Memory B cell (primary cell): ENCODE data around the gene PSTPIP2.
A peak's percentile ranks its signal among the peaks of the same experiment; 100 is the strongest.

Experiments used
- ATAC-seq: fragments of 150-1000 bp; cut with Tn5 transposase; 2 replicates; pipeline ENCODE4 v1.10.0; 2021; ENCODE audit warnings: low read depth, mild to moderate bottlenecking, moderate library complexity
- DNase-seq, 2 donors: peaks; one replicate each; pipeline ENCODE4 v3.0.0; 2022; ENCODE audit warnings: low spot score in 2 of 2
- H3K27ac Mint-ChIP-seq: one replicate; pipeline ENCODE4 v1.8.0; 2022; ENCODE audit warnings: mild to moderate bottlenecking, moderate library complexity, mixed read lengths
- H3K27me3 Mint-ChIP-seq: one replicate; pipeline ENCODE4 v1.8.0; 2022; ENCODE audit warnings: mixed read lengths
- H3K36me3 Mint-ChIP-seq: one replicate; pipeline ENCODE4 v1.8.0; 2022; ENCODE audit warnings: mild to moderate bottlenecking, mixed read lengths
- H3K4me1 Mint-ChIP-seq: one replicate; pipeline ENCODE4 v1.8.0; 2022; ENCODE audit warnings: mixed read lengths
- H3K4me3 Mint-ChIP-seq: one replicate; pipeline ENCODE4 v1.8.0; 2022; ENCODE audit warnings: mild to moderate bottlenecking, moderate library complexity, mixed read lengths
- H3K9me3 Mint-ChIP-seq: one replicate; pipeline ENCODE4 v1.8.0; 2022; ENCODE audit warnings: mixed read lengths

Gene PSTPIP2

GRCh38 chr18:46037512-46038305 lies 34.4 kb downstream of the PSTPIP2 start:
- Mint-ChIP-seq H3K9me3 (no peaks in the 10 kb centered on the region), H3K4me3 (no peak overlapping the region), H3K4me1 (peaks cover 4% of the 10 kb centered on the region), H3K36me3 (peaks cover 1% of the 10 kb centered on the region), H3K27me3 (peaks cover 6% of the 10 kb centered on the region), H3K27ac (no peak overlapping the region)
- DNase-seq (no peak), ATAC-seq (no peak)

- H3K9me3 Mint-ChIP-seq, result no peaks in the 10 kb centered on the region
- peaks cover 1% of the 10 kb centered on the region for H3K36me3 Mint-ChIP-seq
- no peak overlapping the region for H3K4me3 Mint-ChIP-seq
- peaks cover 3% of the 10 kb centered on the region for H3K27me3 Mint-ChIP-seq
- H3K27ac Mint-ChIP-seq, result no peak overlapping the region
- no peak for ATAC-seq
- DNase-seq, result no peak
- peaks cover 4% of the 10 kb centered on the region for H3K4me1 Mint-ChIP-seq
Measured at GRCh38 chr18:46035696-46036680, 36.1 kb downstream of the PSTPIP2 start.

- H3K27me3 Mint-ChIP-seq, result no peaks in the 10 kb centered on the region
- no peak overlapping the region for H3K4me3 Mint-ChIP-seq
- H3K36me3 Mint-ChIP-seq, result no peaks in the 10 kb centered on the region
- H3K4me1 Mint-ChIP-seq, result no peaks in the 10 kb centered on the region
- H3K27ac Mint-ChIP-seq, result no peak overlapping the region
- H3K9me3 Mint-ChIP-seq, result no peaks in the 10 kb centered on the region
- ATAC-seq (no peak), DNase-seq (no peak)
Measured at GRCh38 chr18:46034230-46034629, 37.8 kb downstream of the PSTPIP2 start.

- no peaks in the 10 kb centered on the region for H3K36me3 Mint-ChIP-seq
Measured at GRCh38 chr18:46031741-46032140, 40.3 kb downstream of the PSTPIP2 start.

GRCh38 chr18:46028536-46028891 lies 43.5 kb downstream of the PSTPIP2 start:
- no peak overlapping the region for H3K27ac Mint-ChIP-seq
- DNase-seq (no peak), ATAC-seq (no peak)
- H3K27me3 Mint-ChIP-seq, result peaks cover 8% of the 10 kb centered on the region
- peak overlapping the region; percentile 89 for H3K4me3 Mint-ChIP-seq
- H3K9me3 Mint-ChIP-seq, result no peaks in the 10 kb centered on the region
- H3K4me1 Mint-ChIP-seq, result peaks cover 3% of the 10 kb centered on the region
- no peaks in the 10 kb centered on the region for H3K36me3 Mint-ChIP-seq

More at GRCh38 chr18:46031741-46032140, 40.3 kb downstream of the PSTPIP2 start:
- ATAC-seq (no peak), DNase-seq (no peak)
- H3K4me1 Mint-ChIP-seq, result peaks cover 3% of the 10 kb centered on the region
- H3K27me3 Mint-ChIP-seq, result peaks cover 3% of the 10 kb centered on the region
- no peak overlapping the region for H3K4me3 Mint-ChIP-seq
- H3K9me3 Mint-ChIP-seq, result no peaks in the 10 kb centered on the region
- H3K27ac Mint-ChIP-seq, result no peak overlapping the region

- Mint-ChIP-seq H3K36me3 (peaks cover 2% of the 10 kb centered on the region), H3K27me3 (peaks cover 9% of the 10 kb centered on the region), H3K4me1 (no peaks in the 10 kb centered on the region), H3K27ac (no peak overlapping the region), H3K4me3 (no peak overlapping the region), H3K9me3 (no peaks in the 10 kb centered on the region)
- DNase-seq, result no peak
- no peak for ATAC-seq
Measured at GRCh38 chr18:46019936-46020335, 52.1 kb downstream of the PSTPIP2 start.

GRCh38 chr18:46013484-46014189 lies 58.4 kb downstream of the PSTPIP2 start:
- no peaks in the 10 kb centered on the region for H3K36me3 Mint-ChIP-seq
- no peak overlapping the region for H3K27ac Mint-ChIP-seq
- peaks cover 4% of the 10 kb centered on the region for H3K27me3 Mint-ChIP-seq
- H3K9me3 Mint-ChIP-seq, result no peaks in the 10 kb centered on the region
- ATAC-seq (peak; percentile 44), DNase-seq (no peak)
- H3K4me1 Mint-ChIP-seq, result peaks cover 8% of the 10 kb centered on the region
- no peak overlapping the region for H3K4me3 Mint-ChIP-seq

- no peak overlapping the region for H3K4me3 Mint-ChIP-seq
- no peak for ATAC-seq
- peaks cover 8% of the 10 kb centered on the region for H3K4me1 Mint-ChIP-seq
- H3K27me3 Mint-ChIP-seq, result peaks cover 4% of the 10 kb centered on the region
- no peaks in the 10 kb centered on the region for H3K36me3 Mint-ChIP-seq
- H3K27ac Mint-ChIP-seq, result no peak overlapping the region
- no peak for DNase-seq
- H3K9me3 Mint-ChIP-seq, result no peaks in the 10 kb centered on the region
Measured at GRCh38 chr18:46010676-46011075, 61.4 kb downstream of the PSTPIP2 start.

GRCh38 chr18:46010050-46010449 lies 62.0 kb downstream of the PSTPIP2 start:
- H3K27ac Mint-ChIP-seq, result no peak overlapping the region
- no peaks in the 10 kb centered on the region for H3K9me3 Mint-ChIP-seq
- H3K36me3 Mint-ChIP-seq, result no peaks in the 10 kb centered on the region
- peaks cover 4% of the 10 kb centered on the region for H3K27me3 Mint-ChIP-seq
- DNase-seq, result no peak
- peaks cover 8% of the 10 kb centered on the region for H3K4me1 Mint-ChIP-seq
- no peak for ATAC-seq
- no peak overlapping the region for H3K4me3 Mint-ChIP-seq

GRCh38 chr18:46009125-46009840 lies 62.8 kb downstream of the PSTPIP2 start:
- DNase-seq, result no peak
- H3K9me3 Mint-ChIP-seq, result no peaks in the 10 kb centered on the region
- no peak overlapping the region for H3K4me3 Mint-ChIP-seq
- peaks cover 8% of the 10 kb centered on the region for H3K4me1 Mint-ChIP-seq
- peak; percentile 41 for ATAC-seq
- H3K36me3 Mint-ChIP-seq, result no peaks in the 10 kb centered on the region
- peaks cover 4% of the 10 kb centered on the region for H3K27me3 Mint-ChIP-seq
- H3K27ac Mint-ChIP-seq, result no peak overlapping the region

GRCh38 chr18:46008531-46008930 lies 63.5 kb downstream of the PSTPIP2 start:
- Mint-ChIP-seq H3K4me3 (no peak overlapping the region), H3K4me1 (peaks cover 8% of the 10 kb centered on the region), H3K27me3 (peaks cover 4% of the 10 kb centered on the region), H3K9me3 (no peaks in the 10 kb centered on the region), H3K27ac (no peak overlapping the region), H3K36me3 (no peaks in the 10 kb centered on the region)
- ATAC-seq (no peak), DNase-seq (no peak)

- ATAC-seq (no peak), DNase-seq (no peak)
- peaks cover 8% of the 10 kb centered on the region for H3K4me1 Mint-ChIP-seq
- peaks cover 2% of the 10 kb centered on the region for H3K9me3 Mint-ChIP-seq
- peaks cover 4% of the 10 kb centered on the region for H3K27me3 Mint-ChIP-seq
- H3K27ac Mint-ChIP-seq, result no peak overlapping the region
- H3K4me3 Mint-ChIP-seq, result no peak overlapping the region
- H3K36me3 Mint-ChIP-seq, result no peaks in the 10 kb centered on the region
Measured at GRCh38 chr18:46007165-46007564, 64.9 kb downstream of the PSTPIP2 start.

- no peak for DNase-seq
- Mint-ChIP-seq H3K9me3 (peaks cover 4% of the 10 kb centered on the region), H3K27ac (no peak overlapping the region), H3K4me1 (peaks cover 5% of the 10 kb centered on the region), H3K27me3 (no peaks in the 10 kb centered on the region), H3K4me3 (no peak overlapping the region), H3K36me3 (no peaks in the 10 kb centered on the region)
- no peak for ATAC-seq
Measured at GRCh38 chr18:46002934-46003333, 69.1 kb downstream of the PSTPIP2 start.
